ENCODE measurements around the gene SLC22A3. TPM values are rescaled to one million over a fixed set of nuclear protein-coding genes. Genes with fewer than 3 reads are reported as not detected.
"Not testable (repeated sequence)": the region's sequence is repeated elsewhere in the genome, so short reads cannot be mapped to it uniquely, and the experiment has no call there.

Gene SLC22A3
- total RNA-seq, 1 experiment from 2014 or later: not detected

DNA sequence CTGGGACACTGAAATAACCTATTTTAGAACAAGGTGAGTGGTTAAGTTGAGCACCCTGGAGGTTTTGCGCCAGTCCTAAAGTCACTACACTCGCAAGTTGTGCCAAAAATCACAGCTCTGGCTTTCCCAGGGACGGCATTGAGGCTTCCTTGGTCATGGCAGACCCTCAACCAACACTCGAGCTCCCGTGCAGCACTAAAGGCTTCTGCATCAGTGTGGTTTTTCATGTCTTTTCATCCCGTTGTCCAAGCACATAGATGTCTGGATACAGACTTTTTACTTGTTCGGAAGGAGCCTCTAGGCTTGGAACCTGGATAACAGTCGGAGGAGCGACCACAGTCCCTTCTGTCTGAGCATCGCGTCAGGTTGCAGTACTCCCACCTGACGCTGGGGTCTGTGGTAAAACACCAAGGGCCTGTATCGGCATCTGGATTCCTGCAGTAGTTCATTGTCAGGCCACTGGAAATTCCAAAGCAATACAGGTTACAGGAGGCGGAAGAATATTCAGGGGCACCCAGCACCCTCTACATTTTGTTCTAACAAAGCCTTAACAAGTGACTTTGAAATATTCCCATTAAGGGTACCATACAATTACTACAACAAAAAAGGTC is 119.2 kb downstream of the SLC22A3 start:
- not testable (repeated sequence) for H3K4me1 ChIP-seq (ENCODE audit: low read length); H3K79me2 ChIP-seq (ENCODE audit: low read length)

DNA sequence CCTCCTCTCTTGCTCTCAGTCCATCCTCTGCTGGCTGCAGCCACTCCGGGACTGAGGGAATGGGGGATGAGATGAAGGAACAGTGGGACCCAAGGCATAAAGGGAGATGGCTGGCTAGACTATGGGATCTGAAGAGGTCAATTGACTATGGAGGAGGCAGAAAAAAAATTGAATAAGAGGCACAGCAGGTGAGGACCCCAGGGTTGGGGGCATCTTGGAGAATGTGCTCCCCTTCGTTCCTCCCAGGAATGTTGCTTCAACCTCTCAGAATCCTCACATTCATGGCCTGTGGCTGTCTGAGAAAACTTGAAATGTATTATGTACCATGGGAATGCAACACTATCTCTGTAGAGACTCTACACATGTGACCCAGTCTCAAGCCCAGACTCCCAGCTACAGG is 121.0 kb downstream of the SLC22A3 start:
- DNase-seq: no peak
- no peak overlapping the region for H3K4me2 ChIP-seq (ENCODE audit: low read depth, low read length, poor library complexity, severe bottlenecking)

More for the DNA sequence above, 119.2 kb downstream of the SLC22A3 start:
- DNase-seq; H4K20me1 ChIP-seq (ENCODE audit: insufficient read depth, low read depth, low read length); H3K9ac ChIP-seq (ENCODE audit: low read length); H3K36me3 ChIP-seq (ENCODE audit: insufficient read depth, low read length); H3K27me3 ChIP-seq (ENCODE audit: low read length); H3K27ac ChIP-seq (ENCODE audit: low read length); H3K9me2 ChIP-seq (replicated peaks; ENCODE audit: insufficient read depth, low read length); H2AFZ ChIP-seq (ENCODE audit: low read length); H3K4me2 ChIP-seq (ENCODE audit: low read depth, low read length, poor library complexity, severe bottlenecking); H3K4me3 ChIP-seq (ENCODE audit: low read length); H3K9me3 ChIP-seq (ENCODE audit: low read length): not testable (repeated sequence)

DNA sequence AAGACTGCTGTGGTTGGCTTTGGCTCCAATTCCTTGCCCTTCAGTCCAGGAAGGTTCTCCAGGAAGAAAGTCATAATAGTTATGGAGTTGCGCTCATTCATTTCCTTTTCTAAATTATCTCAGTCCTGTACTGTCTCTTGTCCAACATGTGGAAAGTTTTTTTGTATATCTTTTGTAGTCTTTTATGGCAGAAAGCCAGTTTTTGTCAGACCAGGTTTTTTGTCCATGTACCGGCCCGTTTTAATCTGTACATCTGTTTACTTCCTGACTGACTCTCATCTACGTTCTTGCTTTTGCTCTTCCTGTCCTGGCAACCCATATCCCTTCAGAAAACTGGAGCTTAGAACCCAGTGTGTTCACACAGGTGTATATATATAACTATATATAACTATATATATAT is 127.9 kb downstream of the SLC22A3 start:
- not testable (repeated sequence) for H3K27me3 ChIP-seq (ENCODE audit: low read length); H3K9ac ChIP-seq (ENCODE audit: low read length); H3K9me3 ChIP-seq (ENCODE audit: low read length); DNase-seq; H3K36me3 ChIP-seq (ENCODE audit: insufficient read depth, low read length); H3K4me1 ChIP-seq (ENCODE audit: low read length); H3K79me2 ChIP-seq (ENCODE audit: low read length); H2AFZ ChIP-seq (ENCODE audit: low read length); H3K9me2 ChIP-seq (replicated peaks; ENCODE audit: insufficient read depth, low read length); H3K4me2 ChIP-seq (ENCODE audit: low read depth, low read length, poor library complexity, severe bottlenecking); H4K20me1 ChIP-seq (ENCODE audit: insufficient read depth, low read depth, low read length); H3K27ac ChIP-seq (ENCODE audit: low read length); H3K4me3 ChIP-seq (ENCODE audit: low read length)

More for the DNA sequence above, 121.0 kb downstream of the SLC22A3 start:
- H3K4me3 ChIP-seq (ENCODE audit: low read length): no peak overlapping the region
- no peak overlapping the region for H3K9ac ChIP-seq (ENCODE audit: low read length)
- H3K27me3 ChIP-seq (ENCODE audit: low read length): no peaks in the 10 kb centered on the region
- H3K9me3 ChIP-seq (ENCODE audit: low read length): no peaks in the 10 kb centered on the region
- no peaks in the 10 kb centered on the region for H3K9me2 ChIP-seq (replicated peaks; ENCODE audit: insufficient read depth, low read length)
- no peaks in the 10 kb centered on the region for H3K36me3 ChIP-seq (ENCODE audit: insufficient read depth, low read length)
- H3K79me2 ChIP-seq (ENCODE audit: low read length): no peaks in the 10 kb centered on the region
- no peak overlapping the region for H2AFZ ChIP-seq (ENCODE audit: low read length)
- no peak overlapping the region for H3K27ac ChIP-seq (ENCODE audit: low read length)
- no peaks in the 10 kb centered on the region for H4K20me1 ChIP-seq (ENCODE audit: insufficient read depth, low read depth, low read length)
- H3K4me1 ChIP-seq (ENCODE audit: low read length): no peaks in the 10 kb centered on the region

DNA sequence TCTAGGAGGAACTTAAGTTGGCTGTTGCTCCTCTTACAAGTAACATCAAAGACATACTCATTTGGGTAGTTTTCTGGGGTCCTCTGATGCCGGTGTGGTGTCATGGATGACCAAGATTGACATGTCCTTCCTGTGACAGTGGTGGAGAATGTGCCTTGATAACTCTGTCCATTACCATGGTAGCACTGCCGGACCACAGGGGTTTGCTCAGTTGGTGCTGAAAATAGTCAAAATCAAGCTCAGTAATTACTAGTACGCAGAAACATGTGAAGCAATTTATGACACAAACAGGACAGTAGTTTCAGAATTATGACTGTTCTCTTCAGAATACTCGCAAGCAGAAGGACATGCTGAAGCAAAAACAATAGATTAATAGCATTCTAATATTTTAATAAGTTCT is 128.9 kb downstream of the SLC22A3 start:
- H3K9me2 ChIP-seq (replicated peaks; ENCODE audit: insufficient read depth, low read length); H3K4me1 ChIP-seq (ENCODE audit: low read length); H2AFZ ChIP-seq (ENCODE audit: low read length); H4K20me1 ChIP-seq (ENCODE audit: insufficient read depth, low read depth, low read length); H3K4me2 ChIP-seq (ENCODE audit: low read depth, low read length, poor library complexity, severe bottlenecking); H3K9me3 ChIP-seq (ENCODE audit: low read length); H3K36me3 ChIP-seq (ENCODE audit: insufficient read depth, low read length); H3K4me3 ChIP-seq (ENCODE audit: low read length); H3K79me2 ChIP-seq (ENCODE audit: low read length); H3K27me3 ChIP-seq (ENCODE audit: low read length); H3K9ac ChIP-seq (ENCODE audit: low read length); H3K27ac ChIP-seq (ENCODE audit: low read length); DNase-seq: not testable (repeated sequence)

DNA sequence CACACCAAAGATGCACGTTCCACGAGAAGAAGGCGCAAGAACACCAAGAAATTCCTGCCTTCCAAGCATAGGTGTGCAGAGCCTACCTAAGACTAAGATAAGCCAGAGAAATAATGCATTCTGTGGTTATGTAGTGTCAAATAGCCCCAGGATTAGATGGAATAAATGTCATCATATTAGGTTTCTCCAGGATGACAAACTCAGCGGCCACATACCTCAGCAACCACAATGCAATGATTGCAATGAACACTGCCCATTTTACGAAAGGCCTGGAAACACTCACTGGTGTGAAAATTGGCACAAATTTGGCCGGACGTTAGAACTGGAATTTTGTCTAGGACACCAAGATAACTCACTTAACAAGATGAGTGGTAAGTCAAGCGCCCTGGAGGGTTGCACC is 129.7 kb downstream of the SLC22A3 start:
- H4K20me1 ChIP-seq (ENCODE audit: insufficient read depth, low read depth, low read length): no peaks in the 10 kb centered on the region
- no peaks in the 10 kb centered on the region for H3K9me2 ChIP-seq (replicated peaks; ENCODE audit: insufficient read depth, low read length)
- no peak overlapping the region for H3K9ac ChIP-seq (ENCODE audit: low read length)
- H3K4me2 ChIP-seq (ENCODE audit: low read depth, low read length, poor library complexity, severe bottlenecking): no peak overlapping the region
- H3K79me2 ChIP-seq (ENCODE audit: low read length): no peaks in the 10 kb centered on the region
- no peak for DNase-seq
- H2AFZ ChIP-seq (ENCODE audit: low read length): no peak overlapping the region
- no peaks in the 10 kb centered on the region for H3K4me1 ChIP-seq (ENCODE audit: low read length)
- H3K9me3 ChIP-seq (ENCODE audit: low read length): no peaks in the 10 kb centered on the region
- H3K4me3 ChIP-seq (ENCODE audit: low read length): no peak overlapping the region
- no peaks in the 10 kb centered on the region for H3K27me3 ChIP-seq (ENCODE audit: low read length)
- no peak overlapping the region for H3K27ac ChIP-seq (ENCODE audit: low read length)
- H3K36me3 ChIP-seq (ENCODE audit: insufficient read depth, low read length): no peaks in the 10 kb centered on the region

DNA sequence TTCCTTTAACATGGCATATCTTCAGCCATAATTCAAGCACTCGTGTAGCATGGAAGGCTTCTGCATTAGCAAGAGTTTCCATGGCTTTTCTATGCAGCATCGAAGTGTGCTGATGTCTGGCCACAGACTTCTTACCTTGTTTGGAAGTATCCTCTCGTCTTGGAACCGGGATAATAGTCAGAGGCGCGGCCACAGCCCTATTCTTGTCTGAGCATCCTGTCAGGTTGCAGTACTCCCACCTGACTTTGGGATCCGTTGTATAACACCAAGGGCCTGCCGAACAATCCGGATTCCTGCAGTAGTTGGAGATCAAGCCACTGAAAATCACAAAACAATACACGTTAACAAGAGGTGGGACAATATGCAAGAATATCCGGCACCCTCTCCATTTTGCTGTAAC is 138.9 kb downstream of the SLC22A3 start:
- no peaks in the 10 kb centered on the region for H3K79me2 ChIP-seq (ENCODE audit: low read length)
- no peaks in the 10 kb centered on the region for H4K20me1 ChIP-seq (ENCODE audit: insufficient read depth, low read depth, low read length)
- no peaks in the 10 kb centered on the region for H3K9me2 ChIP-seq (replicated peaks; ENCODE audit: insufficient read depth, low read length)
- no peak overlapping the region for H3K4me3 ChIP-seq (ENCODE audit: low read length)
- DNase-seq: no peak
- H3K27me3 ChIP-seq (ENCODE audit: low read length): no peaks in the 10 kb centered on the region
- no peak overlapping the region for H3K27ac ChIP-seq (ENCODE audit: low read length)
- H2AFZ ChIP-seq (ENCODE audit: low read length): no peak overlapping the region
- H3K9me3 ChIP-seq (ENCODE audit: low read length): no peaks in the 10 kb centered on the region
- no peaks in the 10 kb centered on the region for H3K36me3 ChIP-seq (ENCODE audit: insufficient read depth, low read length)
- no peaks in the 10 kb centered on the region for H3K4me1 ChIP-seq (ENCODE audit: low read length)
- H3K4me2 ChIP-seq (ENCODE audit: low read depth, low read length, poor library complexity, severe bottlenecking): no peak overlapping the region
- H3K9ac ChIP-seq (ENCODE audit: low read length): no peak overlapping the region

DNA sequence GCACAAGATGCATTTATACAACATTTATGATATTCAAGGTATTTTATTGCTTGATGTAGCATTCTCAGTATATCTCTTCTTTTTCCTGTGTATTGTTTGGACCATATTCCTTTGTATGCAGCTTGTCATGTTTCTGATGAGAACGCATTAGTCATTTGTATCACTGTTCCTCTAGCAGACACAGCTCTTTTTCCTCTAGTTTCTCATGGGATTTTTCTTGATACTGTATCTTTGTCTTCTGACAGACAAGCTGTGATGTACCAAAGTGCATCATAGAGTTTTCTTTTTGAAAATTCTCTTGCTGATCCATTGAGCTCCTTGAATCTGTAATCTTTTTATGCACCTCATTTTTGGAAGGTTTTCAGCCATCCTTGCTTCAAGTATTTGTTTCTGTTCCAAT is 140.9 kb downstream of the SLC22A3 start:
- Histone ChIP-seq H3K4me2 (ENCODE audit: low read depth, low read length, poor library complexity, severe bottlenecking) (no peak overlapping the region), H3K36me3 (ENCODE audit: insufficient read depth, low read length) (no peaks in the 10 kb centered on the region)

DNA sequence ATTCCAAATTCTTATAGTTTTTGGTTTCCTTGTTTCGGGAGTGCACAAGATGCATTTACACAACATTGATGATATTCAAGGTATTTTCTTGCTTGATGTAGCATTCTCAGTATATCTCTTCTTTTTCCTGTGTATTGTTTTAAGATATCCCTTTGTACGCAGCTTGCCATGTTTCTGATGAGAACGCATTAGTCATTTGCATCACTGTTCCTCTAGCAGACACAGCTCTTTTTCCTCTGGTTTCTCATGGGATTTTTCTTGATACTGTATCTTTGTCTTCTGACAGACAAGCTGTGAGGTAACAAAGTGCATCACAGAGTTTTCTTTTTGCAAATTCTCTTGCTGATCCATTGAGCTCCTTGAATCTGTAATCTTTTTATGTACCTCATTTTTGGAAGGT is 146.4 kb downstream of the SLC22A3 start:
- H3K36me3 ChIP-seq (ENCODE audit: insufficient read depth, low read length): no peaks in the 10 kb centered on the region
- H3K4me1 ChIP-seq (ENCODE audit: low read length): no peaks in the 10 kb centered on the region
- DNase-seq: no peak
- H3K4me3 ChIP-seq (ENCODE audit: low read length): no peak overlapping the region
- H3K27ac ChIP-seq (ENCODE audit: low read length): no peak overlapping the region
- H2AFZ ChIP-seq (ENCODE audit: low read length): no peak overlapping the region
- no peak overlapping the region for H3K9ac ChIP-seq (ENCODE audit: low read length)
- H3K27me3 ChIP-seq (ENCODE audit: low read length): no peaks in the 10 kb centered on the region
- no peaks in the 10 kb centered on the region for H3K9me2 ChIP-seq (replicated peaks; ENCODE audit: insufficient read depth, low read length)
- H3K9me3 ChIP-seq (ENCODE audit: low read length): no peaks in the 10 kb centered on the region
- H3K79me2 ChIP-seq (ENCODE audit: low read length): no peaks in the 10 kb centered on the region
- H4K20me1 ChIP-seq (ENCODE audit: insufficient read depth, low read depth, low read length): no peaks in the 10 kb centered on the region
- no peak overlapping the region for H3K4me2 ChIP-seq (ENCODE audit: low read depth, low read length, poor library complexity, severe bottlenecking)

More for the DNA sequence above, 140.9 kb downstream of the SLC22A3 start:
- no peaks in the 10 kb centered on the region for H3K27me3 ChIP-seq (ENCODE audit: low read length)
- H2AFZ ChIP-seq (ENCODE audit: low read length): no peak overlapping the region
- no peaks in the 10 kb centered on the region for H4K20me1 ChIP-seq (ENCODE audit: insufficient read depth, low read depth, low read length)
- no peaks in the 10 kb centered on the region for H3K4me1 ChIP-seq (ENCODE audit: low read length)
- H3K9ac ChIP-seq (ENCODE audit: low read length): no peak overlapping the region
- H3K9me3 ChIP-seq (ENCODE audit: low read length): no peaks in the 10 kb centered on the region
- no peak overlapping the region for H3K27ac ChIP-seq (ENCODE audit: low read length)
- no peaks in the 10 kb centered on the region for H3K79me2 ChIP-seq (ENCODE audit: low read length)
- no peak for DNase-seq
- H3K4me3 ChIP-seq (ENCODE audit: low read length): no peak overlapping the region
- no peaks in the 10 kb centered on the region for H3K9me2 ChIP-seq (replicated peaks; ENCODE audit: insufficient read depth, low read length)

DNA sequence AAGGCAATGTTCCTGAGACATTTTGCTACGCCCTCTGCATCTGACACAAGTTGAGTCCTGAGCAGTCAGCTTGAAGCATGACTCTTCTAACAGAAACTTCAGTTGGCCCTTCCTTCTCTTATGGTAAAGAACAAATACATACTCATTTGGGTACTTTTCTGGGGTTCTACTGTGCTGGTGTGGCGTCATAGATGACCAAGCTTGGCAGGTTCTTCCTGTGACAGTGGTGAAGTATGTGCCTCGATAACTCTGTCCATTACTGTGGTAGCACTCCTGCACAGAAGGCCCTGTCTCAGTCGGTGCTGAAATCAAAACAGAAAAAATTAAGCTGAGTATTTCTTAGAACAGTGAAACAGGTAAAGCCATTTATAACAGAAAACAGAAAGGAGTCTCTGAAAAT is 152.5 kb downstream of the SLC22A3 start:
- Histone ChIP-seq H3K4me1 (ENCODE audit: low read length) (no peaks in the 10 kb centered on the region), H3K36me3 (ENCODE audit: insufficient read depth, low read length) (no peaks in the 10 kb centered on the region), H3K9me2 (replicated peaks; ENCODE audit: insufficient read depth, low read length) (no peaks in the 10 kb centered on the region), H3K27me3 (ENCODE audit: low read length) (no peaks in the 10 kb centered on the region), H2AFZ (ENCODE audit: low read length) (no peak overlapping the region), H3K4me2 (ENCODE audit: low read depth, low read length, poor library complexity, severe bottlenecking) (no peak overlapping the region), H3K9ac (ENCODE audit: low read length) (no peak overlapping the region), H3K9me3 (ENCODE audit: low read length) (no peaks in the 10 kb centered on the region), H3K4me3 (ENCODE audit: low read length) (no peak overlapping the region), H4K20me1 (ENCODE audit: insufficient read depth, low read depth, low read length) (no peaks in the 10 kb centered on the region), H3K79me2 (ENCODE audit: low read length) (no peaks in the 10 kb centered on the region), H3K27ac (ENCODE audit: low read length) (no peak overlapping the region)
- DNase-seq: no peak

Measured in Karpas-422 (cell line).